IMR-90 (cell line): Measurements from ENCODE around the gene SERTAD4. TPM values are rescaled to one million over a fixed set of nuclear protein-coding genes. Genes with fewer than 3 reads are reported as not detected.

Source experiments
- ATAC-seq: fragments of 200-7000 bp; cut with Tn5 transposase; 2 replicates; pipeline ENCODE4 v1.9.1; 2020; ENCODE audit warnings: low read depth, mild to moderate bottlenecking, moderate library complexity
- BruUV-seq: library from RNA; stranded (reverse); fragments of 400-500 nt; replicated peaks from 2 replicates; lab custom pipeline; 2021; lab: Mats Ljungman, UMichigan
- CTCF ChIA-PET: fragments of 300-600 bp; formaldehyde crosslinking; extraction: SDS; loops from one replicate; lab custom pipeline; 2021; ENCODE audit warnings: antibody characterized with exemption; lab: Yijun Ruan, JAX
- POLR2A ChIA-PET: fragments of 300-600 bp; sonication (Branson Sonifier 250); formaldehyde crosslinking; loops from one replicate; lab custom pipeline; 2022; ENCODE audit warnings: antibody characterized with exemption; ENCODE audit not compliant: unreplicated experiment; lab: Charles Lee
- DNase-seq: peaks from one replicate; pipeline ENCODE4 v3.0.0; 2013
- H2AFZ ChIP-seq: replicated peaks from 2 replicates; pipeline ENCODE3; 2013; ENCODE audit warnings: low read length, mild to moderate bottlenecking; ENCODE audit not compliant: poor library complexity
- H2AK5ac ChIP-seq: 2 replicates; pipeline ENCODE4 v1.6.1; 2013; ENCODE audit warnings: low read depth, low read length, inconsistent platforms
- H2AK9ac ChIP-seq: replicated peaks from 2 replicates; pipeline ENCODE3; 2013; ENCODE audit warnings: mild to moderate bottlenecking, low read depth, low read length, moderate library complexity; ENCODE audit not compliant: poor library complexity
- H2BK120ac ChIP-seq: 2 replicates; pipeline ENCODE4 v1.6.1; 2013; ENCODE audit warnings: low read depth, low read length, inconsistent platforms
- H2BK15ac ChIP-seq: 3 replicates; pipeline ENCODE4 v1.6.1; 2013; ENCODE audit warnings: low read depth, low read length, inconsistent platforms
- H2BK20ac ChIP-seq: 2 replicates; pipeline ENCODE4 v1.6.1; 2013; ENCODE audit warnings: low read depth, mild to moderate bottlenecking, inconsistent platforms, low read length, moderate library complexity
- H2BK5ac ChIP-seq: 2 replicates; pipeline ENCODE4 v1.6.1; 2013; ENCODE audit warnings: mild to moderate bottlenecking, low read depth, low read length, inconsistent platforms; ENCODE audit not compliant: poor library complexity, severe bottlenecking
- H3K14ac ChIP-seq: replicated peaks from 2 replicates; pipeline ENCODE4 v1.6.1; 2013; ENCODE audit warnings: low read depth, low read length, inconsistent platforms
- H3K18ac ChIP-seq: 2 replicates; pipeline ENCODE4 v1.6.1; 2013; ENCODE audit warnings: low read depth, low read length, control low read depth
- H3K23ac ChIP-seq: 2 replicates; pipeline ENCODE4 v1.6.1; 2013; ENCODE audit warnings: low read depth, low read length, inconsistent platforms
- H3K27ac ChIP-seq: 2 replicates; pipeline ENCODE4 v1.5.1; 2013; ENCODE audit warnings: mild to moderate bottlenecking, control low read depth, low read length; ENCODE audit not compliant: insufficient read depth
- H3K27me3 ChIP-seq: 2 replicates; pipeline ENCODE4 v1.6.1; 2013; ENCODE audit warnings: low read length; ENCODE audit not compliant: control insufficient read depth, insufficient read depth
- H3K36me3 ChIP-seq: 2 replicates; pipeline ENCODE4 v1.6.1; 2013; ENCODE audit warnings: low read length, mixed read lengths; ENCODE audit not compliant: control insufficient read depth, insufficient read depth
- H3K4ac ChIP-seq: 2 replicates; pipeline ENCODE4 v1.6.1; 2013; ENCODE audit warnings: low read depth, low read length, inconsistent platforms
- H3K4me1 ChIP-seq: 2 replicates; pipeline ENCODE4 v1.6.1; 2013; ENCODE audit warnings: low read length, mixed read lengths; ENCODE audit not compliant: control insufficient read depth, insufficient read depth
- H3K4me2 ChIP-seq: 2 replicates; pipeline ENCODE4 v1.6.1; 2013; ENCODE audit warnings: low read depth, mild to moderate bottlenecking, control low read depth, low read length, moderate library complexity
- H3K4me3 ChIP-seq: 2 replicates; pipeline ENCODE4 v1.5.1; 2013; ENCODE audit warnings: low read depth, mild to moderate bottlenecking, control low read depth, low read length, moderate library complexity; ENCODE audit not compliant: insufficient read depth
- H3K56ac ChIP-seq: 2 replicates; pipeline ENCODE4 v1.6.1; 2013; ENCODE audit warnings: low read length, inconsistent platforms; ENCODE audit not compliant: insufficient read depth; ENCODE audit errors: extremely low read depth
- H3K79me1 ChIP-seq, 2 experiments: 2 replicates each; pipeline ENCODE4 v1.6.1; 2013; ENCODE audit warnings: low read length in 2 of 2, inconsistent platforms in 1 of 2, low read depth in 1 of 2
- H3K9ac ChIP-seq: 2 replicates; pipeline ENCODE4 v1.6.1; 2013; ENCODE audit warnings: low read depth, low read length, control low read depth
- H3K9me1 ChIP-seq: 2 replicates; pipeline ENCODE4 v1.6.1; 2013; ENCODE audit warnings: low read length, inconsistent platforms; ENCODE audit not compliant: insufficient read depth
- H3K9me3 ChIP-seq: 2 replicates; pipeline ENCODE4 v1.6.1; 2013; ENCODE audit warnings: low read length; ENCODE audit not compliant: control insufficient read depth, insufficient read depth
- H4K20me1 ChIP-seq: 2 replicates; pipeline ENCODE4 v1.6.1; 2013; ENCODE audit warnings: low read length, inconsistent platforms; ENCODE audit not compliant: insufficient read depth
- H4K5ac ChIP-seq: 2 replicates; pipeline ENCODE4 v1.6.1; 2013; ENCODE audit warnings: mild to moderate bottlenecking, low read depth, low read length, control low read depth
- H4K8ac ChIP-seq, 2 experiments: 2 replicates each; pipeline ENCODE4 v1.6.1; 2013; ENCODE audit warnings: low read depth in 2 of 2, low read length in 2 of 2, control low read depth in 1 of 2, inconsistent platforms in 1 of 2
- H4K91ac ChIP-seq: 2 replicates; pipeline ENCODE4 v1.6.1; 2013; ENCODE audit warnings: low read depth, low read length, inconsistent platforms; ENCODE audit not compliant: insufficient read depth
- POLR2A ChIP-seq: IDR thresholded peaks from 2 replicates; pipeline ENCODE4 v1.6.1; 2012; ENCODE audit warnings: mild to moderate bottlenecking, low read depth, low read length
- WGBS, 2 experiments: methylation state at CpG; one replicate each; pipeline versions ENCODE4 v1.1.5 to v1.1.7; 2013; ENCODE audit warnings: missing lambda C conversion rate in 2 of 2; ENCODE audit not compliant: insufficient read length in 1 of 2; ENCODE audit errors: extremely low coverage in 2 of 2; 5-methylcytosine and 5-hydroxymethylcytosine counted together
- dilution Hi-C: fragments of 300-500 bp; cut with HindIII; formaldehyde crosslinking; loops from one replicate; pipeline ENCODE4 v1.14.3; 2018; ENCODE audit warnings: low sequenced_read_pairs; ENCODE audit not compliant: unreplicated experiment
- in situ Hi-C: fragments of 300-500 bp; cut with MboI; formaldehyde crosslinking; loops from 3 replicates; pipeline ENCODE4 v1.14.3; 2019; ENCODE audit warnings: low sequenced_read_pairs, inconsistent platforms, mixed read lengths
- intact Hi-C: fragments of 100-400 bp; cut with micrococcal nuclease; formaldehyde crosslinking; loops from 2 replicates; pipeline ENCODE4 v1.10.0; 2022
- polyA plus RNA-seq, 3 experiments: library from polyadenylated mRNA; depleted of rRNA; stranded (reverse); fragments of >200 nt; gene quantifications; 2 replicates each; pipeline ENCODE4 v1.2.3, GENCODE V29; 2012; ENCODE audit warnings: low replicate concordance in 1 of 3
- total RNA-seq: library from RNA; depleted of rRNA; stranded (reverse); fragments of >200 nt; gene quantifications from 2 replicates; pipeline ENCODE4 v1.2.3, GENCODE V29; 2012

Gene SERTAD4
- total and polyA plus RNA-seq, 2 of the 4 experiments (the other 2 are of a cell fraction) = under 0.01 to 0.22 TPM

- BruUV-seq = no TSS peak
- Histone ChIP-seq H3K27ac (no peak overlapping the region), H3K4me2 (no peak overlapping the region), H2BK20ac (no peak overlapping the region), H2AK9ac (no peak overlapping the region), H2BK15ac (no peak overlapping the region), H4K5ac (no peak overlapping the region), H3K9ac (no peak overlapping the region), H3K56ac (no peak overlapping the region), H3K9me1 (peaks cover 6% of the 10 kb centered on the region; the same call in 1 of the 2 replicates), H3K4ac (no peak overlapping the region), H3K23ac (no peak overlapping the region), H3K14ac (no peak overlapping the region), H3K79me1 (no peaks in the 10 kb centered on the region), H3K18ac (no peak overlapping the region), H3K4me3 (no peak overlapping the region), H2BK5ac (no peak overlapping the region), H4K20me1 (no peaks in the 10 kb centered on the region), H2BK120ac (no peak overlapping the region), H3K36me3 (no peaks in the 10 kb centered on the region), H3K9me3 (no peaks in the 10 kb centered on the region), H3K27me3 (peaks cover 21% of the 10 kb centered on the region), H4K91ac (no peak overlapping the region), H3K4me1 (peaks cover 3% of the 10 kb centered on the region; the same call in 1 of the 2 replicates), H4K8ac (no peak overlapping the region), H2AK5ac (0 out of 2 replicates have a peak overlapping the region, but pooled peaks have one; percentile 14), H2AFZ (no peak overlapping the region)
- WGBS, 2 experiments = no CpG with 5 or more reads among the region's 4 CpGs
- in situ Hi-C loops (no loop called here), intact Hi-C loops (no loop called here), dilution Hi-C loops (no loop called here)
- TF ChIP-seq POLR2A = no peak
- DNase-seq = no peak
- no peak for ATAC-seq
- CTCF ChIA-PET = interaction anchor here (0.6 kb wide), 1 partner anchor 18 kb away, joined by 3 read pairs; no protein-coding TSS in a partner anchor
- POLR2A ChIA-PET = interaction anchor here (0.9 kb wide), 1 partner anchor 32 kb away, joined by 10 read pairs; no protein-coding TSS in a partner anchor
Observed at GRCh38 chr1:210260096-210260495, 27.5 kb downstream of the SERTAD4 start.
